Activated naive CD4-positive, alpha-beta T cell treated with Interleukin-2 at 50 U/mL for 16 hours (primary cell): ENCODE measurements around the gene NAA60.
"Not testable (repeated sequence)": the region's sequence is repeated elsewhere in the genome, so short reads cannot be mapped to it uniquely, and the experiment has no call there.

Experiments
- DNase-seq: peaks from one replicate; pipeline ENCODE4 v3.0.0-alpha.2; 2020

NAA60 gene

DNA sequence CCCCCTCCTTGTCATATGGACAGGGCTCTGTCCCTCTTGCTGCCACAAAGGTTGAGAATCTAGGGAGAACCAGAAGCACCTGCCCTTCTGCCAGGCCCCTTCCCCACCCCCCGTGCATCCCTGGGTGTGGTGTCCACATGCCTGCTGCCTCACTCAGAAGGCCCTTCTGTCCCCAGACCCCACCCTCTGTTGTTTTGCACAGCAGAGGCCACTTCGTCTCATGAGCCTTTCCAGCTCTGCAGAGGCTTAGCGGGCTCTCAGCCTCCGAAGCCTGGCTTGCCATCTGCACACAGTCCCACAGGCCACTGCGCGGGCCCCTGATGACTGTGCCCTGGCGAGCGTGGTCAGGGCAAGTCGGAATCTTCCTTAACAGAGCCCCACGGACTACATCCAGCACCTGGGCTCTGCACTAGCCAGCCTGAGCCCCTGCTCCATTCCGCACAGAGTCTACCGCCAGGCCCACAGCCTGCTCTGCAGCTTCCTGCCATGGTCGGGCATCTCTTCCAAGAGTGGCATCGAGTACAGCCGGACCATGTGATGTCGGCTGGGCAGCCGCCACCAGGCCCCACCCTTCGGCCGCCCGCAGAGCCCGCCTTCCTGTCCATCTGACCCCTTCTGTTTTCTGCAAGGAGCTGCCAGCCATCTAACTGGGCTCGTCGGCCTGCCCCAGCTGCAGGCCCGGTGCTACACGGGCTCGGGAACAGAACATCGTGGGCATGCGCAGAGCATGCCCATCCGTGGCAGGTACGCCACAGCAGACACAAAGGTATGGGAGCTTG, 41.0 kb downstream of the NAA60 start:
- no peak for DNase-seq

DNA sequence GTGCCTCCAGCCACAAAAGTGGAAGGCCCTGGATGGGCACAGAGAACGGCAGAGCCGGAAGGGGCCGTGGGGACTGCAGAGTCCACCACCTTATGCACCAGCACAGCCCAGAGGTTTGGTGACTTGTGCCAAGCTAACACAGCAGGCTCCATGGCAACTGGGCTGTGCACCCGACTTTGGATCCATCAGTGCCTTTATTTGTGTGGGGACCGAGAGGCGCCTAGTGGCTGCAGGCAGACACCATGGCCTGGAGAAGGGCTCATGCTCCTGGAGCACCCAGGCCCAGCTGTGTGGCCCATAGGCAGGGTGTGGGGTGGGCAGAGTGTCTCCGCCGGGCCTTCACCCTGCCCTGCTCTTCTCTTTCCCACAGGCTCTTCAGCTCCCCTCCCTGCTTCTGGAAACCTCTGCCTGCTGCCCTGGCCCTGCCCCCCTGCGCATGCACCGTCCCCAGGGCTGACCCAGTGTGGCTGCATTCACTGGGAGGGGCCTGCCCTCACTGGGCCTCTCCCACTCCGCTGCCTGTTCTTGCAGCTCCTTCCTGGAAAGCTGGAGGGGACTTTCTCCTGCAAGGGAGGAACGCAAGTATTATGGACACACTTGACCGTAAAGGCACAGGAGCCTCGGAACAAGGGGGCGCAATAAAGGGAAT, 41.7 kb downstream of the NAA60 start:
- no peak for DNase-seq

DNA sequence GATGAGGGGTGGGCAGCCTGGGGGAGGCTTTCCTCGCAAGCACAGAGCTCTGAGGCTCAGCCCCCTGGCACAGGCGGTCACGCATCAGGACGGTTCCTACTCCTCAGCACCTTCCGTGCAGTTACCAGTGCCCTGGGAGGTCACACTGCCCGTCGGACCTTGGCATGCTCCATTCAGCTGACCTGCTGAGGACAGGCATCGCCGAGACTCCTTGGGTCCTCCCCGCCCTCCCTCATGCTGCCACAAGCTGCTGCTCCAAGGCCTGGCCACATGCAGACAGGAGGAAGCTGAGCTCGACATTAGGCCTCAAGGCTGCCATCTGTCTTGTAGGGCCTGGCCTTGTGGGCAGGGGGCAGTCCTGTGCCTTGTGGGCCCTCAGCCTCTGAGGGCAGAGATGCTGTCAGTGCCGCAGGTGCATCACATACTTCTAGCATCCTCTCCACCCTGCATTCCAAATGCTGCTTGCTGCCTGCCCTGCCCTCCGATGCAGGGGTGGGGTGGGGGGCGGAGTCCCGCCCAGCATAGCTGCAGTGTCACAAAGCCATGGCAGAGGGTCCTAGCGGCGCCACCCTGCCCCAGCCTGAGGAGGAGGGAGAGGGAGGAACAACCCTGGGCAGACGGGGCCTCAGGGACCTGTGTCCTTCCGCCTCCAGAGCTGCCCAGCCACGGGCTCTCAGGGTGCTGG, 42.5 kb downstream of the NAA60 start:
- DNase-seq: no peak

DNA sequence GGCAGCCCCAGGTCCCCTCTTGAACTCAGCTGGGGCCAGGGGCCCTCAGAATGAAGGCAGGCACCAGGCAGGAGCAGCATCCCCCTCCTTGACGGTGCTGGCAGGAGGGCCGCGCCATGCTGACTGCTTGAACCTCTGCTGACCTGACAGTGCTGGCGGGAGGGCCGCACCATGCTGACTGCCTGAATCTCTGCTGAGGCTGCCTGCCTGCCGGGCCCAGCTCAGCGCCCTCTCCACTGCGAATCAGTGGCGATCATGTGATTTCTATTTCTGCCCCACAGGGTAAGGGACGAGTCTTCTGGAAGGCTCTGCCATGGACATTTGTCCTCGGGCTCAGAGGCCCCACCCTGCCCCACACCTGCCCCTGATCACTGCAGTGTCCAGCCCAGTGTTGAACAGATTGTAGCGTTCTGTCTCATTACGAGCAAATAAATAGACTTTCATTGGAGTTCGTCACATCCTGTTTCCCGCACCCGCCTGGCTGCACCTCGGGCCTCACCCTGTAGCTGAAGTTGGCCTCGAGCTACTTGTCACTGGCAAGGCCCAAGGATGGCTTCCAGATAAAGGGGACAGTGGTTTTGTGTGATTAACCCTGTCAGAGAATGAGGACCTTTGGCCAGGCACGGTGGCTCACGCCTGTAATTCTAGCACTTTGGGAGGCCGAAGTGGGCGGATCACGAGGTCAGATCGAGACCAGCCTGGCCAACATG, 43.2 kb downstream of the NAA60 start:
- DNase-seq: no peak

DNA sequence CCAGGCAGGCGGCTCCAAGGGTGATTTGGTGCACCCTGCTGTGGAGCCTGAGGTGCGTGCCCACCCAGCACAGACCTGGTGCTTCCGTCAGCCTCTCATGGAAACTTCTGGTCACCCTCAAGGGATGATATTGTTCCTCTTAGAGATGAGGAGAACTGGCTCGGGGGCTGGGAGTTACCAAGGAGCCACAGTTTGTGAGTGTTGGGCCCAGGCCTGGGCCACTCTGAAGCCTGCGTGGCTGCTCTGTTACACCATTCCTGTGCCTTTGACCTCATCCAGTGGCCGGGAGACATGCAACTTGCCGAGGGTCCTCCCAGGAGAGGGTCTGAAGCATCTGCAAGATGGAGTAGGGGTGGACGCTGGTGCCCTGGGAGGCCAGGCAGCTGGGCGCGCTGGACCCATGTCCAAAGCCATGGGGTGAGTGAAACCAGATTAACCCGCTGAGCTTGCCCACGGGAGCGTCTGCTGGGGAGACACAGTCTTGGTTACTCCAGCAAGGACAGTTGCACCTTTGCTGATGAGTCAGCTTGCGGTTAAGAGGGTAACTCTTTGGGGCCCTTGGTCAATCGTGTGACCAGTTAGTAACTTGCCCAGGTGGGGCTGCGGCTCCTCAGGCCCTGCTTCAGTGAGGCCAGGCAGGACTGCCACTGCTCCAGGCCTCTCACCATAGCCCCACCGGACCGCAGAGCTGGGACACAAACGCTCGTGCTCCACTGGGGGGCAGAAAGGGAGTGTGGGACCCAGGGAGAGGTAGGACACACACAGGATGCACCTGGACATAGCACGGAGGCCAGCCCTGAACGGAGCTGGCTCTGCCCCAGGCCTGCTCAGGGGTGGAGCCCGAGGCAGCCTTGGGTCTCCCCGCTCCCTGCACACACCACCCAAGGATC, 44.3 kb downstream of the NAA60 start:
- no peak for DNase-seq

DNA sequence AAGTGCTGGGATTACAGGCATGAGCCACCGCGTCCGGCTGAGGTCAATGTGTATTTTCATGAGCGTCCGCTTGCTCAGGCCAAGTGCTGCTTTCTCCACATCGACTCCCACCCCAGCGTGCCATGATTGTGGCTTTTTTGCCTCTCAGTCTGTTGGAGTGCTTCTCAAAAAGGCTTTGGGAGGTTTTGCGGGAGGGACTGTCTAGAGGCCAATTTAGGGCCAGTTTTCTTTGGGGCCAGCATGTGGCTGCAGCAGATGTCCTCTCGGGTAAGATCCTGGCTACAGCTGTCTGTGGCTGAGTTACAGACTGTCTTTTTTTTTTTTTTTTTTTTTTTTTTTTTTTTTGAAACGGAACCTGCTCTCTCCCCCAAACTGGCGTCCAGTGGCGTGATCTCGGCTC, 45.3 kb downstream of the NAA60 start:
- DNase-seq: no peak

DNA sequence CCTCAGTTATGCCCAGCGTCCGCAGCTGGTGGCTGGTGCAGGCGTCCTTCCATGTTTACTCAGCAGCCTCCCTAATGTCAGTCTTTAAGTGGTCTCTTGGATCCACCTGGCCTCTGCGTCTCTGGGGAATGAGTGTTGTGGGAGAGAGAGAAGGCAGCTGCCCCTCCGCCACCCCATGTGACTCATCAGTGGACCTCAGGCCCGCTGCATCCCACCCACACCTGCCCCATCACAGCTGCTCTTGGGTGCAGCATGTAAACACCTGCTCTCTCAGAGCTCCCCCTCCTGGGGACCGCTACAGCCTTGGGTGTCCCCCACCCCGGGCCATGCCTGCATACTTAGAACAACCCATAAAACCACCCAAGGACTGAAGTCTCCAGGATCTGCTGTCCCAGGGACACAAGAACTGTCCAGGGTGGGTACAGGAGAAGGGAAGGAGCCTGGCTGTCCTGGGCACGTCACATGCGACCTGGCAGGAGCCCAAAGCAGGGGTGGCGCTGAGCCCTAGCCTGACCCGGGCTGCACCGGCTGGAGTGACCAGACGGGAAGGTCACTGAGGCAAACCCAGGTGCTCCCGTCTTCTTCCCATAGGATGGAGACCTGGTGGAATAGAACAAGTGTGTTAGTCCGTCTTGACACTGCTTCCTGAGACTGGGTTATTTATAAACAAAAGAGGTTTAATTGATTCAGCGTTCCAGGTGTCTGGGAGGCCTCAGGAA, 47.6 kb downstream of the NAA60 start:
- no peak for DNase-seq

DNA sequence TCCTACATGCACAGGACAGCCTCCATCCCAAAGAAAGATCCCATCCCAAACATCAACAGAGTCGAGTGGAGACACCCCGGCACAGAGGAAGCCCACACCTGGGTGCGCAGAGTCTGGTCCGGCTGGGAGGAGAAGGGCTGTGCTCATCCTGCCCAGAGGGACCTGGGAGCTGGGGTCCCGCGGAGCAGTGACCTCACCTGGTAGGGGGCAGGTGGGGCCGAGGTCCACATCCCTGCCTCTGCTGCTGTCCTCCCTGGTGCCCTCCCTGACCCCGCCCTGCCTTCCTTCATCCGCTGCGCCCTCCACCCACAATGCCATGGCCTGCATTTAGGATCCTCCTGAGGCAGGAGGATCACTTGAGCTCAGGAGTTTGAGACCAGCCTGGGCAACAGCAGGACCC, 48.9 kb downstream of the NAA60 start:
- no peak for DNase-seq

DNA sequence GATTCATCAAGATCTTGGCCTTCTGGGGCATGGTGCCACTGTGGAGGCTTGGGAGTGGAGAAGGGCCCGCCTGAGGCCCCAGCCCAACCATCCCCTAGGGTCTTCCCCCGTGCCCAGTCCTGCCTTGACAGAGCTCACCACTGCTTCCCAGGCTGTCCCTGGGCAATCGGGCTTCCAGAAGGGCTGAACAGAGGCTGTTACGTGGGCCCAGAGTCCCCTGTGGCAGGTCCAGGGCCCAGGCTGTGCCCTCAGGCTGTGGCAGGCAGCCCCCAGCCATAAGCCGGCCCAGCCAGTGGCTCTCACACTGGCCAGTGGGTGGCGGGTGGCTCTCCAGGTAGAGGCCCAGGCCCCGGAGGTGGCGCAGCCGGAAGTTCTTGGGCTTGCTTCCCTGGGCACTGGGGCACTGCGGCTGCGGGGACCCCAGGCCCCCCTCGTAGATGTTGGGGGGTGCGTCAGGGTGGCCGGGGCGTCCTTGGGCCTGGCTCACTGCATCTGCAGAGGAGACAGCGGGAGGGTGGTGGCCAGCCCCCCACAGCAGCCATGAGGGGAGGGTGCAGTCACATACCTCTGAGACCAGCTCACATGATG, 51.0 kb downstream of the NAA60 start:
- DNase-seq: no peak

DNA sequence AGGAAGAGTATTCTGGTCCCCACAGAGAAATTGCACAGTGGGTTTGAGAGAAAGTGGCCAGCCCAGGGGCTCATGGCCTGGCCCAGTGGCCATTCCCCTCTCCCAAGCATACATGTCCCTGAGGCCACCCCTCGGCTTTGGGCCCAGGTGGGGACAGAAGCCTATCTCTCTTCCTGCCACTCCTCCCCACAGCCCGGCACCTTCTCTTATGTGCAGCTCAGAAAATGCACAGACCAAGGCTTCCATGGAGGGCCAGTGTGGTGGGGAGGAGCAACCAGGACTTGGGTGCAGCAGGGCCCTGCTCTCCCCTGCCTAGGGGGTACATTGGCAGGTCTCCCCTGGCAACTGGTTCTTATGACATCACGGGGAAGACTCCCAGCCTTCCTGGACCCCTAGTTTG, 51.7 kb downstream of the NAA60 start, which contains the start of gene C16orf90:
Gene C16orf90, minus strand, starts transcription at position 314 of the 400 bp plus-strand sequence. Its CDS starts 68 bp downstream, at position 246.
- no peak for DNase-seq

DNA sequence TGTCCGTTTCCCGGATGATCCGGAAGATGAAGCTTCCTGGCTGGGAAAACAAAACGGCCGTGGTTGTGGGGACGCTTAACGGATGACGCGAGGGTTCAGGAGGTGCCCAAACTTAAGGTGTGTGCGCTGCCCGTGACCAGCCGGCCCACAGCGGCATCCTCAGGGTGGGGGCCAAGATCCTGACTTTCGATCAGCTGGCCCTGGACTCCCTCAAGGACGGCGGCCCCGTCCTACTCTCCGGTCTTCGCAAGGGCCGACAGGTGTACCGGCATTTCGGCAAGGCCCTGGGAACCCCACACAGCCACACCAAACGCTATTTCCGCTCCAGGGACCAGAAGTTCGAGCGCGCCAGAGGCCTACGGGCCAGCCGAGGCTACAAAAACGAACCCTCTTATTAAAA, 52.9 kb downstream of the NAA60 start:
- no peak for DNase-seq

DNA sequence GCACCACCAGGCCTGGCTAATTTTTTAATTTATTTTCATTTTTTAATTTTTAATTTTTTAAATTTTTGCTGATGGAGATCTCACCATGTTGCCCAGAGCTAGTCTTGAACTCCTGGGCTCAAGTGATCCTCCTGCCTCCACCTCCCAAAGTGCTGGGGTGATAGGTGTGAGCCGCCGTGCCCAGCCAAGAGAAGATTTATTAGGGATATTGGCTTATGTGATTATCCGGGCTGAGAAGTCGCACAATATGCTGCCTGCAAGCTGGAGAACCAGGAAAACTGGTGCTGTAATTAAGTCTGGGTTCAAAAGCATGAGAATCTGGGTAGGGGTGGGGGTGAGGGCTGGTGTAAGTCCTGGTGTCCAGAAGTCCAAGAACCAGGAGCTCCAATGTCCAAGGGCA, 54.3 kb downstream of the NAA60 start:
- no peak for DNase-seq

DNA sequence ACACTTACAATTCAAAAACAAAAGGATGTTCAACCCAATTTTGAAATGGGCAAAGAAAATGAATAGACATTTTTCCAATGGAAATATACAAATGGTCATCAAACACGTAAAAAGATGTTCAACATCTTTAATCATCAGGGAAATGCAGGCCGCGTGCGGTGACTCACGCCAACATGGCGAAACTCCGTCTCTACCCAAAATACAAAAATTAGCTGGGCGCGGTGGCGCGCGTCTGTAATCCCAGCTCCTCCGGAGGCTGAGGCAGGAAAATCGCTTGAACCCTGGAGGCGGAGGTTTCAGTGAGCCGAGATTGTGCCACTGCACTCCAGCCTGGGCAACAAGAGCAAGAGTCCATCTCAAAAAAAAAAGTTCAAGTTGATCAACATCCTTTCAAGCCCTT, 55.5 kb downstream of the NAA60 start:
- no peak for DNase-seq

DNA sequence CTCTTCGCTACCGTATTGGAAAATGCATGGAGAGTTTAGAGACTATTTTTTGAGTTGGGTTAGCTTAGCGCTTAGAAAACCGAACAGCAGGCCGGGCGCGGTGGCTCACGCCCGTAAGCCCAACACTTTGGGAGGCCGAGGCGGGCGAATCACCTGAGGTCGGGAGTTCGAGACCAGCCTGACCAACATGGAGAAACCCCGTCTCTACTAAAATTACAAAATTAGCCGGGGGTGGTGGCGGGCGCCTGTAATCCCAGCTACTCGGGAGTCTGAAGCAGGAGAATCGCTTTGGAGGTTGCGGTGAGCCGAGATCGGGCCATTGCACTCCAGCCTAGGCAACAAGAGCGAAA, 57.9 kb downstream of the NAA60 start:
- DNase-seq: not testable (repeated sequence)

DNA sequence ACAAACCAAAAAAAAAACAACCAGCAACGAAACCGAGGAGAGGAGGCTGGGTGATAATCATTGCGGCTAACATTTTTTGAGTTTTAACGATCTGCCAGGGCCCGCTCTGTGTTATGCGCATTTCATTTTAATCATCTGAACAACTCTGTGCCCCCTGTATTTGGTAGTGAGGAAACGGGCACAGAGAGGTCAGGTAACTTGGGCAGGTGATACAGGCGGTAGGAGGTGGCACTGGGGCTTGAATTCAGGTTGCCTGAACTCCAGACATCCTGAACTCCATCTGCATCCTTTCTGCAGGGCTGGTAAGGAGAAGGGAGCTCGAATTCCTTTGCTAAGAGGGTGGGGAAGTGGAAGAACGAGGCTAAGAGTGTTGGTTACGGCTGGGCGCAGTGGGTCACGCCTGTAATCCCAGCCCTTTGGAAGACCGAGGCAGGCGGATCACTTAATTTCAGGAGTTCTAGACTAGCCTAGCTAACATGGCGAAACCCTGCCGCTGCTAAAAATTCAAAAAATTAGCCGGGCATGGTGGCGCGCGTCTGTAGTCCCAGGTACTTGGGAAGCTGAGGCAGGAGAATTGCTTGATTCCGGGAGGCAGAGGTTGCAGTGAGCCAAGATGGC, 58.4 kb downstream of the NAA60 start:
- no peak for DNase-seq

DNA sequence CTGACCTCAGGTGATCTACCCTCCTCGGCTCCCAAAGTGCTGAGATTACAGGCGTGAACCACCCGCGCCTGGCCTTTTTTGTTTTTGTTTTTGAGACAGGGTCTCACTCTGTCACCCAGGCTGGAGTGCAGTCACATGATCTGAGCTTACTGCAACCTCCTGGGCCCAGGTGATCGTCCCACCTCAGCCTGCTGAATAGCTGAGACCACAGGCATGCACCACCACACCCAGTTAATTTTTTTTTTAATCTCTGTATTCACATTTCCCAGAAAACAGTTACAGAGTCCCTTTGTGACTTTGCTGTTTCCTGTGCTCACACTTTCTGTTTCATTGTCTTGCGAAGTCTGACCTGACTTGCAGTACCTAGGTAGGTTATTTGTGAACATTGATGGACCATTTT, 60.0 kb downstream of the NAA60 start:
- DNase-seq: peak; percentile 44

DNA sequence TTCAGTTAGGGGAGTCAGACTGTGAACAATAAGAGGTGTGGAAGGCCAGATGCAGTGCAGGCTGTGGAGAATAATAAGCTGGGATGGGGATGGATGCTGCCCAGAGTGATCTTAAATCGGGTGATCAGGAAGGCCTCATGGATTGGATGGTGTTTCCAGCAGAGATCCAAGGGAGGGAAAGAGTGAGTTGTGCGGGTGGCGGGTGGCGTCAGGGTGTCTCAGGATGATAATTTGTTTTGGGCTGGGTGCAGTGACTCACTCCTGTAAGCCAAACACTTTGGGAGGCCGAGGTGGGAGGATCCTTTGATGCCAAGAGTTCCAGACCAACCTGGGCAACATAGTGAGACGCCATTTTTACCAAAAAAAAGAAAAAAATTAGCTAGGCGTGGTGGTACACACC, 65.3 kb downstream of the NAA60 start:
- no peak for DNase-seq

DNA sequence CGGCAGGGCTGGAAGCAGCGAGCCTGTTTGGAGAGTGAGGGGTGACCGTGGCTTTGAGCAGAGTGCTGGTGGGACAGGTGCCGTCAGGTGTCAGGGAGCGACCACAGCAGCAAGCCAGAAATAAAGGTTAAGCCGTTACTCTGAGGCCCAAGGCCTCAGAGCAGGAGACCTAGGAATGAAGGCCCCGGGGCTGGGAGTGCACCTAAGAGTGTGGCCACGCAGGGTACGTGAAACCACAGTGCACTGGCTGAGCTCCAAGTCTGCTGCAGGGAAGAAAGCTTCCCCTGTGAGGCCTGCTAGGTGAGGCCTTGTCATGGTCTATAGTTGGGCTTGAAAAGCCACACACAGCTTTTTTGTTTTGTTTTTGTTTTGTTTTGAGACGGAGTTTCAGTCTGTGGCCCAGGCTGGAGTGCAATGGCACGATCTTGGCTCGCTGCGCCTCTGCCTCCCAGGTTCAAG, 66.0 kb downstream of the NAA60 start:
- DNase-seq: peak; percentile 74

DNA sequence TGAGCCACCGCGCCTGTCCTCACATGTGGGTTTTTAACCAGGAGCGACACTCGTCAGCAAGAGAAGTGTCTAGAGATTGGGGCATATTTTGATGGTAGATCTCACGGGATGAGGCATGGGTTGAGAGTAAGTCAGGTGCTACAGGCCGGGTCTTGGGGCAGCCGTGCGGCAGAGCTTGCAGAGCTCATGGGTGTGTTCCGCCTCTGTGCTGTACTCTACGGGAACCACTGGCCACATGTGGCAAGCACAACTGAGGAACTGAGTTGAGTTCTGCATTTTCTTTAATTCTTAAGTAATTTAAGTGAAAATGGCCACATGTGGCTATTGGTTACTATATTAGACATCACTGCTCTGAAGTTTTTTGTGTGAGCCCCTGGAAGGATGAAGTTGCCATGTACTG, 66.9 kb downstream of the NAA60 start:
- DNase-seq: no peak

DNA sequence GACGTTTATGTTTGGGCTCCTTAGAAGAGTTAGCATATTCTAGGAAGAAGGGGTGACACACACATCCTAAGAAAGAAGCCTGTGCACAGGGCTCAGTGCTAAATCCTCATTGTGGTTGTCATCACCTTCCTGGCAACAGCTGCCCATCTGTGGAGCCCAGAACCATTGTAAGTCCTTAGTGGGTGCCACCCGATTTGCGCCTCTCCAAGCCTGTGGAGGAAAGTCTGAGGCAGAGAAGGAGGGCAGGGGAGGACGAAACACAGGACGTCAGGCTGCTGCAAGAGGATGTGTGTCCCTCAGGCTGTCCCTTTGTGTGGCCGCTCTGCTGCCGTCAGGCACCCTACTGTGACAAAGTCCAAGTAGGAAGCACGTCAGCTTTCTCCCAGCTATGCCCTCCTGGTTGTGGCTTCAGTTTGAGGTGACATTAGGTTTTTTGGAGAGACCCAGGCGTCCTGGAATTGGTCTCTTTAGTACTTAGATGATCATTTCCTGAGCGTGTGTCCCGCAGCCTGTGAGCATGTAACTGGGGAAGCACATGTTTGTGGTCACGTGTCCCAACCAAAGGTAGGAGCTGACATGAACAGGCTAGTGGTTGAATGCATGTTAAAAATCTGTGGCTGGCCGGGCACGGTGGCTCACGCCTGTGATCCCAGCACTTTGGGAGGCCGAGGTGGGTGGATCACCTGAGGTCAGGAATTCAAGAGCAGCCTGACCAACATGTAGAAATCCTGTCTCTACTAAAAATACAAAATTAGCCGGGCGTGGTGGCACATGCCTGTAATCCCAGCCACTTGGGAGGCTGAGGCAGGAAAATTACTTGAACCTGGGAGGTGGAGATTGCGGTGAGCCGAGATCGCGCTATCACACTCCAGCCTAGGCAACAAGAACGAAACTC, 68.1 kb downstream of the NAA60 start:
- DNase-seq: no peak
